ENCODE data around the gene SPAG16.

DNA sequence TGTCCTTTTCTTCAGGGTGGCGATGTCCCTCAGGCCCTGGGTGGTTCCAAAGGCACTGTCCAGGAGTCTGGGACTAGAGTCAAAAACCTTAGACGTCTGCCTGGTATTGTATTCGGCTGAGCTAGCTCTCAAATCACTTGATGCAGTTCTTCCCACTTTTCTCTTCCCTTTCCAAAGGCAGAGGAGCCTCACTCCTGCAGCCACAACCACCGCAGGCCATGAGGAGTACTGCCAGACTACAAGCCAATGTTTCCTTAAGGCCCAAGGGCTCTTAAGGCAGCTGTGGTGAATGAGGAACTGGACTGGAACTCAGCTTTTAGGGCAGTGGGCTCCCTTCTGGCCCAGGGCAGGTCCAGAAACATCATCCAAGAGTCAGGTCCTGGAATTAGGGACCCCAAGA, 360.7 kb downstream of the SPAG16 start:
- no peak for TF ChIP-seq JUND (IDR thresholded peaks at IDR 0.05)
- TF ChIP-seq POLR2A (IDR thresholded peaks at IDR 0.05; ENCODE audit: borderline replicate concordance, extremely low read depth, insufficient read depth, insufficient read length), result no peak
- TF ChIP-seq, protein P1, sequence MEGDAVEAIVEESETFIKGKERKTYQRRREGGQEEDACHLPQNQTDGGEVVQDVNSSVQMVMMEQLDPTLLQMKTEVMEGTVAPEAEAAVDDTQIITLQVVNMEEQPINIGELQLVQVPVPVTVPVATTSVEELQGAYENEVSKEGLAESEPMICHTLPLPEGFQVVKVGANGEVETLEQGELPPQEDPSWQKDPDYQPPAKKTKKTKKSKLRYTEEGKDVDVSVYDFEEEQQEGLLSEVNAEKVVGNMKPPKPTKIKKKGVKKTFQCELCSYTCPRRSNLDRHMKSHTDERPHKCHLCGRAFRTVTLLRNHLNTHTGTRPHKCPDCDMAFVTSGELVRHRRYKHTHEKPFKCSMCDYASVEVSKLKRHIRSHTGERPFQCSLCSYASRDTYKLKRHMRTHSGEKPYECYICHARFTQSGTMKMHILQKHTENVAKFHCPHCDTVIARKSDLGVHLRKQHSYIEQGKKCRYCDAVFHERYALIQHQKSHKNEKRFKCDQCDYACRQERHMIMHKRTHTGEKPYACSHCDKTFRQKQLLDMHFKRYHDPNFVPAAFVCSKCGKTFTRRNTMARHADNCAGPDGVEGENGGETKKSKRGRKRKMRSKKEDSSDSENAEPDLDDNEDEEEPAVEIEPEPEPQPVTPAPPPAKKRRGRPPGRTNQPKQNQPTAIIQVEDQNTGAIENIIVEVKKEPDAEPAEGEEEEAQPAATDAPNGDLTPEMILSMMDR (IDR thresholded peaks at IDR 0.05 in 2 of 3, conservative IDR thresholded peaks at IDR 0.05 in 1 of 3; ENCODE audit: borderline replicate concordance in 1 of 3, insufficient read depth in 1 of 3, low read depth in 2 of 3, low read length in 2 of 3), result no peak
- TF ChIP-seq POLR2AphosphoS5 (IDR thresholded peaks at IDR 0.05; ENCODE audit: low read depth, low read length), result no peak
- TF ChIP-seq SP1 (IDR thresholded peaks at IDR 0.05; ENCODE audit: low read depth), result no peak
- TF ChIP-seq SIN3A (IDR thresholded peaks at IDR 0.05; ENCODE audit: low read depth), result no peak
- no peak for TF ChIP-seq ZBTB33 (IDR thresholded peaks at IDR 0.05; ENCODE audit: extremely low read depth, insufficient replicate concordance, low read length)
